ENCODE data around the gene AKAP6. TPM values are rescaled to one million over a fixed set of nuclear protein-coding genes. Genes with fewer than 3 reads are reported as not detected.

AKAP6 gene
- total RNA-seq, 2 experiments from 2014 or later: 0.62 to 0.67 TPM

- CTCF ChIA-PET: no interaction called here
- Mint-ChIP-seq H3K9me3 (peaks cover 3% of the 10 kb centered on the region), H3K27me3 (no peaks in the 10 kb centered on the region), H3K4me3 (no peak overlapping the region), H3K27ac (no peak overlapping the region), H3K4me1 (no peaks in the 10 kb centered on the region), H3K36me3 (ENCODE audit: low read depth) (no peaks in the 10 kb centered on the region)
- POLR2A ChIA-PET: no interaction called here
- no peak for DNase-seq
Measured at GRCh38 chr14:32825058-32825457, 496.0 kb downstream of the AKAP6 start.

- no peak for DNase-seq
- H3K4me1 Mint-ChIP-seq: no peaks in the 10 kb centered on the region
- no peaks in the 10 kb centered on the region for H3K36me3 Mint-ChIP-seq (ENCODE audit: low read depth)
- no peak overlapping the region for H3K27ac Mint-ChIP-seq
- peaks cover 4% of the 10 kb centered on the region for H3K9me3 Mint-ChIP-seq
- H3K4me3 Mint-ChIP-seq: no peak overlapping the region
- no peaks in the 10 kb centered on the region for H3K27me3 Mint-ChIP-seq
- CTCF ChIA-PET: no interaction called here
- POLR2A ChIA-PET: no interaction called here
Measured at GRCh38 chr14:32826404-32827082, 497.4 kb downstream of the AKAP6 start.

GRCh38 chr14:32827514-32827913 lies 498.4 kb downstream of the AKAP6 start:
- ChIA-PET POLR2A (no interaction called here), CTCF (no interaction called here)
- DNase-seq: no peak
- no peaks in the 10 kb centered on the region for H3K36me3 Mint-ChIP-seq (ENCODE audit: low read depth)
- H3K27ac Mint-ChIP-seq: no peak overlapping the region
- H3K9me3 Mint-ChIP-seq: peaks cover 4% of the 10 kb centered on the region
- H3K4me3 Mint-ChIP-seq: no peak overlapping the region
- no peaks in the 10 kb centered on the region for H3K27me3 Mint-ChIP-seq
- H3K4me1 Mint-ChIP-seq: no peaks in the 10 kb centered on the region

DNA sequence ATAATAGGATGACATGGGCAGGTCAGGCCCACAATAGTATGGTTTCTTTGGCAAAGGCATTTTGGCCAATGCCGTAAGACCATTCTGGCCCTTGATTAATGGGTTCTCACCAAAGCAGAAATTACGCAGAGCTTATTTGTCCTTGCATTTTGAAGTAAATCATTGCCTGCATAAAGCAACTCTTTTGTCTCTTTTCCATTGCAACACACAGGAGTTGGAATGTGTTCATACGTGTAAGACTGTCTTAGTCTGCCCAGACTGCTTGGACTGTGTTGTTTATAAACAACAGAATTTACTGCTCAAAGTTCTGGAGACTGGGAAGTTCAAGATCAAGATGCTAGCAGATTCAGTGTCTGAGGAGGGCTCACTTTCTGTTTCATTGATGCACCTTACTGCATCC lies 506.8 kb downstream of the AKAP6 start:
- no peak overlapping the region for H3K27ac Mint-ChIP-seq
- H3K4me1 Mint-ChIP-seq: no peaks in the 10 kb centered on the region
- CTCF ChIA-PET: no interaction called here
- H3K27me3 Mint-ChIP-seq: no peaks in the 10 kb centered on the region
- no peak overlapping the region for H3K4me3 Mint-ChIP-seq
- no peak for DNase-seq
- POLR2A ChIA-PET: no interaction called here
- no peaks in the 10 kb centered on the region for H3K9me3 Mint-ChIP-seq
- H3K36me3 Mint-ChIP-seq (ENCODE audit: low read depth): no peaks in the 10 kb centered on the region

- H3K27me3 Mint-ChIP-seq: no peaks in the 10 kb centered on the region
- no peak overlapping the region for H3K4me3 Mint-ChIP-seq
- no peaks in the 10 kb centered on the region for H3K36me3 Mint-ChIP-seq (ENCODE audit: low read depth)
- H3K27ac Mint-ChIP-seq: no peak overlapping the region
- DNase-seq: no peak
- no peaks in the 10 kb centered on the region for H3K4me1 Mint-ChIP-seq
- H3K9me3 Mint-ChIP-seq: no peaks in the 10 kb centered on the region
- CTCF ChIA-PET: no interaction called here
- POLR2A ChIA-PET: no interaction called here
Measured at GRCh38 chr14:32841698-32842097, 512.6 kb downstream of the AKAP6 start.

GRCh38 chr14:32846821-32847365 lies 517.8 kb downstream of the AKAP6 start:
- Mint-ChIP-seq H3K4me1 (no peaks in the 10 kb centered on the region), H3K4me3 (no peak overlapping the region), H3K27ac (no peak overlapping the region), H3K27me3 (no peaks in the 10 kb centered on the region), H3K36me3 (ENCODE audit: low read depth) (no peaks in the 10 kb centered on the region), H3K9me3 (peaks cover 6% of the 10 kb centered on the region)
- ChIA-PET POLR2A (no interaction called here), CTCF (no interaction called here)
- DNase-seq: no peak

GRCh38 chr14:32847867-32848266 lies 518.8 kb downstream of the AKAP6 start:
- Mint-ChIP-seq H3K9me3 (peaks cover 6% of the 10 kb centered on the region), H3K27me3 (no peaks in the 10 kb centered on the region), H3K36me3 (ENCODE audit: low read depth) (no peaks in the 10 kb centered on the region), H3K4me1 (no peaks in the 10 kb centered on the region), H3K4me3 (no peak overlapping the region), H3K27ac (no peak overlapping the region)
- POLR2A ChIA-PET: no interaction called here
- no peak for DNase-seq
- CTCF ChIA-PET: no interaction called here

- Mint-ChIP-seq H3K27me3 (no peaks in the 10 kb centered on the region), H3K36me3 (ENCODE audit: low read depth) (no peaks in the 10 kb centered on the region), H3K9me3 (peaks cover 2% of the 10 kb centered on the region), H3K27ac (no peak overlapping the region), H3K4me1 (no peaks in the 10 kb centered on the region), H3K4me3 (no peak overlapping the region)
- POLR2A ChIA-PET: no interaction called here
- CTCF ChIA-PET: no interaction called here
- no peak for DNase-seq
Measured at GRCh38 chr14:32865827-32866376, 536.8 kb downstream of the AKAP6 start.

DNA sequence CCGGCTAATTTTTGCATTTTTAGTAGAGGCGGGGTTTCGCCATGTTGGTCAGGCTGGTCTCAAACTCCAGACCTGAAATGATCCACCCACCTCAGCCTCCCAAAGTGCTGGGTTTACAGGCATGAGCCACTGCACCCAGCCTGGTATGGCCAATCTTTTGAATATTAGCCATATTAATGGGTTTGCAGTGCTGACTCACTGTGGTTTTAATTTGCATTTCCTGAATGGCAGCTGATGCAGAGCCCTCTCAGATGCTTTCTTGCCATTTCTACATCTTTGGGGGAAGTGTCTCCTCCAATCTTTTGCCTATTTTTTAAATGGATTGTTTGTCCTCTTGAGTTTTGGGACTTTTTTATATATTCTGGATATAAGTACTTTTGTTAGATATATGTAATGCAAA lies 554.1 kb downstream of the AKAP6 start:
- CTCF ChIA-PET: no interaction called here
- H3K9me3 Mint-ChIP-seq: no peaks in the 10 kb centered on the region
- POLR2A ChIA-PET: no interaction called here

More for the DNA sequence above, 554.1 kb downstream of the AKAP6 start:
- no peak for DNase-seq
- Mint-ChIP-seq H3K27ac (no peak overlapping the region), H3K27me3 (no peaks in the 10 kb centered on the region), H3K4me1 (no peaks in the 10 kb centered on the region), H3K4me3 (no peak overlapping the region), H3K36me3 (ENCODE audit: low read depth) (no peaks in the 10 kb centered on the region)

Other genes starting within 250 kb of the AKAP6 start
- gene RNU6-7, start 127.3 kb upstream of the AKAP6 start, total RNA-seq: not detected
- not detected for gene RNU6-8, start 126.0 kb upstream of the AKAP6 start, total RNA-seq

All from activated CD4-positive, alpha-beta T cell treated with anti-CD3 and anti-CD28 coated beads, Interleukin-2, amount 10 ng/mL, durations not matched to agents 7 days and 5 days (primary cell).